OCI-LY1 (cell line): ENCODE measurements around the gene TTC27.

Experiments
- H2AFZ ChIP-seq: fragments of 200-600 bp; sonication (generic), shearing (Covaris generic); 2 replicates; pipeline ENCODE4 v1.6.0; 2014; ENCODE audit warnings: antibody characterized with exemption, mild to moderate bottlenecking, low read length
- H3F3A ChIP-seq: fragments of 200-600 bp; sonication (generic), shearing (Covaris generic); 2 replicates; pipeline ENCODE4 v1.6.0; 2014; ENCODE audit warnings: mild to moderate bottlenecking, antibody characterized with exemption, low read length, moderate library complexity; ENCODE audit not compliant: insufficient read depth
- H3K27ac ChIP-seq: fragments of 200-600 bp; sonication (generic); 2 replicates; pipeline ENCODE4 v1.5.1; 2014; ENCODE audit warnings: low read length, mixed run types, mild to moderate bottlenecking, low read depth; ENCODE audit not compliant: poor library complexity, severe bottlenecking
- H3K27me3 ChIP-seq: fragments of 200-600 bp; sonication (generic); 2 replicates; pipeline ENCODE4 v1.6.0; 2014; ENCODE audit warnings: antibody characterized with exemption, mild to moderate bottlenecking, low read length, moderate library complexity; ENCODE audit not compliant: insufficient read depth
- H3K36me3 ChIP-seq: fragments of 200-600 bp; sonication (generic); 2 replicates; pipeline ENCODE4 v1.6.1; 2014; ENCODE audit warnings: mild to moderate bottlenecking, antibody characterized with exemption, low read length, moderate library complexity, mixed read lengths; ENCODE audit not compliant: insufficient read depth
- H3K4me1 ChIP-seq: fragments of 200-600 bp; sonication (generic); 2 replicates; pipeline ENCODE4 v1.5.1; 2014; ENCODE audit warnings: mild to moderate bottlenecking, low read length, moderate library complexity; ENCODE audit not compliant: insufficient read depth, severe bottlenecking
- H3K4me2 ChIP-seq: fragments of 200-600 bp; sonication (generic), shearing (Covaris generic); 2 replicates; pipeline ENCODE4 v1.6.1; 2014; ENCODE audit warnings: low read length
- H3K4me3 ChIP-seq: fragments of 200-600 bp; sonication (generic); 2 replicates; pipeline ENCODE4 v1.5.1; 2014; ENCODE audit warnings: low read length, low read depth, mild to moderate bottlenecking, mixed read lengths; ENCODE audit not compliant: poor library complexity, severe bottlenecking
- H3K79me2 ChIP-seq: fragments of 200-600 bp; shearing (Covaris generic); 2 replicates; pipeline ENCODE4 v1.6.1; 2016; ENCODE audit warnings: mixed run types, low read length, mixed read lengths; ENCODE audit not compliant: insufficient read depth
- H3K9ac ChIP-seq: fragments of 200-600 bp; sonication (generic), shearing (Covaris generic); 2 replicates; pipeline ENCODE4 v1.6.1; 2014; ENCODE audit warnings: mild to moderate bottlenecking, low read length, mixed read lengths
- H3K9me2 ChIP-seq: fragments of 200-600 bp; sonication (generic), shearing (Covaris generic); 2 replicates; pipeline ENCODE4 v1.6.1; 2014; ENCODE audit warnings: low read depth, mild to moderate bottlenecking, low read length, mixed read lengths
- H3K9me3 ChIP-seq: fragments of 200-600 bp; shearing (Covaris generic); 2 replicates; pipeline ENCODE4 v1.6.1; 2014; ENCODE audit warnings: low read length, mixed read lengths
- H4K20me1 ChIP-seq: fragments of 200-600 bp; sonication (generic), shearing (Covaris generic); 2 replicates; pipeline ENCODE4 v1.6.0; 2016; ENCODE audit warnings: mild to moderate bottlenecking, low read length; ENCODE audit not compliant: insufficient read depth
- CTCF ChIP-seq: fragments of 200-600 bp; sonication (generic), shearing (Covaris generic); IDR thresholded peaks from 2 replicates; pipeline ENCODE4 v1.5.1; 2017; ENCODE audit warnings: mild to moderate bottlenecking, antibody characterized with exemption, low read length, moderate library complexity, mixed read lengths
- EZH2 ChIP-seq: fragments of 200-600 bp; sonication (generic), shearing (Covaris generic); IDR thresholded peaks from 2 replicates; pipeline ENCODE4 v1.8.0; 2017; ENCODE audit warnings: borderline replicate concordance, mixed run types, mild to moderate bottlenecking, antibody characterized with exemption, low read length, moderate library complexity, mixed read lengths

The TTC27 gene

GRCh38 chr2:32627814-32628579 is at the start of gene TTC27:
Gene TTC27 (plus strand): TSS chr2:32628050. CDS start chr2:32628293, 243 bp downstream.
- Histone ChIP-seq H3K27ac (no peak within 1 kb of the TSS), H3K27me3 (no peaks in the 10 kb centered on the region), H2AFZ (peak within 1 kb of the TSS; percentile 76), H4K20me1 (no peaks in the 10 kb centered on the region), H3K36me3 (peaks cover 25% of the 10 kb centered on the region), H3K4me3 (peak within 1 kb of the TSS; percentile 94), H3K4me2 (peak within 1 kb of the TSS; percentile 77), H3K9me3 (no peaks in the 10 kb centered on the region), H3K9ac (peak within 1 kb of the TSS; percentile 76), H3K79me2 (0 out of 2 replicates have a peak, but pooled peaks cover 3% of the 10 kb centered on the region), H3K9me2 (no peaks in the 10 kb centered on the region), H3F3A (no peaks in the 10 kb centered on the region), H3K4me1 (peaks cover 23% of the 10 kb centered on the region)
- no peak for TF ChIP-seq CTCF
- no peak for TF ChIP-seq EZH2

- H3K27me3 ChIP-seq, result no peaks in the 10 kb centered on the region
- H2AFZ ChIP-seq, result no peak overlapping the region
- no peaks in the 10 kb centered on the region for H3K9me3 ChIP-seq
- peaks cover 6% of the 10 kb centered on the region; the same call in 1 of the 2 replicates for H3F3A ChIP-seq
- H3K9ac ChIP-seq, result no peak overlapping the region
- no peaks in the 10 kb centered on the region for H3K79me2 ChIP-seq
- no peak for TF ChIP-seq CTCF
- no peak for TF ChIP-seq EZH2
- H3K36me3 ChIP-seq, result peaks cover 18% of the 10 kb centered on the region; the same call in 1 of the 2 replicates
- H3K9me2 ChIP-seq, result no peaks in the 10 kb centered on the region
- H3K27ac ChIP-seq, result peak overlapping the region; percentile 47
- H3K4me1 ChIP-seq, result peaks cover 34% of the 10 kb centered on the region
- no peak overlapping the region for H3K4me3 ChIP-seq
- no peak overlapping the region for H3K4me2 ChIP-seq
- no peaks in the 10 kb centered on the region for H4K20me1 ChIP-seq
These were observed 36.0 kb upstream of the TTC27 start for GRCh38 chr2:32591669-32592463.

GRCh38 chr2:32594573-32594972 is 33.3 kb upstream of the TTC27 start:
- TF ChIP-seq EZH2 (no peak), CTCF (no peak)
- no peak overlapping the region for H3K4me2 ChIP-seq
- no peaks in the 10 kb centered on the region for H3K79me2 ChIP-seq
- H3K9ac ChIP-seq, result no peak overlapping the region
- no peaks in the 10 kb centered on the region for H4K20me1 ChIP-seq
- no peak overlapping the region for H3K27ac ChIP-seq
- H2AFZ ChIP-seq, result no peak overlapping the region
- no peaks in the 10 kb centered on the region for H3K9me3 ChIP-seq
- H3K27me3 ChIP-seq, result no peaks in the 10 kb centered on the region
- no peak overlapping the region for H3K4me3 ChIP-seq
- no peaks in the 10 kb centered on the region for H3K9me2 ChIP-seq
- peaks cover 42% of the 10 kb centered on the region for H3K36me3 ChIP-seq
- peaks cover 27% of the 10 kb centered on the region for H3K4me1 ChIP-seq
- peaks cover 5% of the 10 kb centered on the region; the same call in 1 of the 2 replicates for H3F3A ChIP-seq
